Measurements from ENCODE around the gene ACTG2.

GRCh38 chr2:73956218-73956865 is 63.5 kb downstream of the ACTG2 start:
- TF ChIP-seq CTCF (IDR thresholded peaks at IDR 0.05; ENCODE audit: insufficient read depth, low read length, poor library complexity, severe bottlenecking): no peak
- TF ChIP-seq EZH2phosphoT487 (conservative IDR thresholded peaks at IDR 0.05; ENCODE audit: low read length): no peak

Data from SU-DHL-6 (cell line).